Spleen (tissue), 7 donors: ENCODE measurements around the gene ANKRD52.

Experiments used
- CTCF ChIP-seq, 11 experiments: fragments of 200-600 bp in 7 of 11; fragments of 450-650 bp in 4 of 11; sonication (generic) in 4 of 11; IDR thresholded peaks in 8 of 11; conservative IDR thresholded peaks in 3 of 11; 1 replicate in 7 of 11; 2 replicates in 4 of 11; pipeline versions ENCODE4 v1.4.0 to v1.8.0; 2016 to 2021; ENCODE audit warnings: antibody characterized with exemption in 11 of 11, inconsistent platforms in 4 of 11, mild to moderate bottlenecking in 1 of 11
- POLR2A ChIP-seq, 3 donors: fragments of 450-650 bp; IDR thresholded peaks; one replicate each; pipeline ENCODE4 v1.5.1; 2017; ENCODE audit warnings: antibody characterized with exemption in 3 of 3, mild to moderate bottlenecking in 1 of 3
- POLR2AphosphoS5 ChIP-seq, 3 donors: sonication (generic); formaldehyde crosslinking; IDR thresholded peaks; one replicate each; pipeline ENCODE4 v1.5.1; 2017; ENCODE audit warnings: antibody characterized with exemption in 3 of 3
- donor health status: DM: no; HTN: no; CAD: no; lungs with moderate emphysema.
- donor health status: DM: no; HTN: no; CAD: no.
- donor health status: DM: no; HTN: no; CAD: no.

GRCh38 chr12:56190695-56191155 is 67.5 kb downstream of the ANKRD52 start:
- no peak for TF ChIP-seq CTCF (IDR thresholded peaks at IDR 0.05 in 8 of 11, conservative IDR thresholded peaks at IDR 0.05 in 3 of 11)
- no peak for TF ChIP-seq POLR2A (IDR thresholded peaks at IDR 0.05)
- TF ChIP-seq POLR2AphosphoS5 (IDR thresholded peaks at IDR 0.05) = no peak
